Left lung (tissue), 10 donors: ENCODE data around the gene MYMX. TPM values are rescaled to one million over a fixed set of nuclear protein-coding genes. Genes with fewer than 3 reads are reported as not detected.

ENCODE experiments used
- ATAC-seq: fragments of 200-7000 bp; cut with Tn5 transposase; one replicate; pipeline ENCODE4 v1.9.1; 2020; ENCODE audit warnings: moderate library complexity
- DNase-seq, 4 donors: peaks; one replicate each; pipeline ENCODE4 v3.0.0-alpha.2; 2013 to 2020
- H3K27ac ChIP-seq, 2 donors: fragments of 200-600 bp; sonication (generic) in 1 of 2; one replicate each; pipeline versions ENCODE4 v1.5.0 to v1.8.0; 2020 to 2021
- H3K27me3 ChIP-seq, 2 donors: fragments of 200-600 bp; sonication (generic) in 1 of 2; one replicate each; pipeline versions ENCODE4 v1.5.0 to v1.8.0; 2020 to 2021
- H3K36me3 ChIP-seq, 2 donors: fragments of 200-600 bp; sonication (generic) in 1 of 2; one replicate each; pipeline versions ENCODE4 v1.5.0 to v1.8.0; 2020 to 2021
- H3K4me1 ChIP-seq, 2 donors: fragments of 200-600 bp; one replicate each; pipeline ENCODE4 v1.8.0; 2021
- H3K4me3 ChIP-seq, 2 donors: fragments of 200-600 bp; sonication (generic) in 1 of 2; one replicate each; pipeline versions ENCODE4 v1.5.0 to v1.8.0; 2020 to 2021; ENCODE audit warnings: mild to moderate bottlenecking in 1 of 2
- H3K9me3 ChIP-seq, 2 donors: fragments of 200-600 bp; sonication (generic) in 1 of 2; one replicate each; pipeline versions ENCODE4 v1.5.0 to v1.8.0; 2020 to 2021
- intact Hi-C, 2 donors: fragments of 100-400 bp; cut with DNase I; formaldehyde crosslinking; loops; one replicate each; pipeline versions ENCODE4 v1.11.2 to v1.14.2; 2022
- polyA plus RNA-seq, 6 donors: library from polyadenylated mRNA; unstranded; fragments of 120-200 nt; gene quantifications; one replicate each; pipeline ENCODE4 v1.2.1, GENCODE V29; 2013; ENCODE audit not compliant: insufficient read length in 6 of 6
- total RNA-seq, 2 donors: library from RNA; stranded (reverse); fragmentation: NEBNext Ultra II Directional; extraction: Animal tissue kit (Norgen Biotek cat#: 25700); gene quantifications; one replicate each; pipeline ENCODE4 v1.2.1, GENCODE V29; 2021
- TF ChIP-seq, protein P1 (sequence below), 2 donors: fragments of 200-600 bp; sonication (generic) in 1 of 2; IDR thresholded peaks; one replicate each; pipeline versions ENCODE4 v1.5.0 to v1.8.0; 2021; ENCODE audit warnings: antibody characterized with exemption in 2 of 2
- donor health status: DM: no; HTN: yes; CAD: no.
- donor health status: DM: no; HTN: no; CAD: no.

Gene MYMX
- total and polyA plus RNA-seq, 8 donors = 0.21 to 0.79 (median 0.33) TPM; not detected in 2

DNA sequence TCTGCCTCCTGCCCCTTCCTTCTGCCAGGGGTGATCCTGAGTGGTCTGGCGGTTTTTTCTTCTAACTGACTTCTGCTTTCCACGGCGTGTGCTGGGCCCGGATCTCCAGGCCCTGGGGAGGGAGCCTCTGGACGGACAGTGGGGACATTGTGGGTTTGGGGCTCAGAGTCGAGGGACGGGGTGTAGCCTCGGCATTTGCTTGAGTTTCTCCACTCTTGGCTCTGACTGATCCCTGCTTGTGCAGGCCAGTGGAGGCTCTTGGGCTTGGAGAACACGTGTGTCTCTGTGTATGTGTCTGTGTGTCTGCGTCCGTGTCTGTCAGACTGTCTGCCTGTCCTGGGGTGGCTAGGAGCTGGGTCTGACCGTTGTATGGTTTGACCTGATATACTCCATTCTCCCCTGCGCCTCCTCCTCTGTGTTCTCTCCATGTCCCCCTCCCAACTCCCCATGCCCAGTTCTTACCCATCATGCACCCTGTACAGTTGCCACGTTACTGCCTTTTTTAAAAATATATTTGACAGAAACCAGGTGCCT, 16.9 kb downstream of the MYMX start:
- Histone ChIP-seq H3K27ac (peak overlapping the region; percentile 54 to 63), H3K9me3 (no peaks in the 10 kb centered on the region), H3K27me3 (no peaks in the 10 kb centered on the region), H3K4me3 (no peak overlapping the region), H3K4me1 (peaks cover 10 to 52% of the 10 kb centered on the region in 2 donors), H3K36me3 (peaks cover 0 to 26% of the 10 kb centered on the region in 2 donors)
- DNase-seq (peak in 1 of 4 donors; percentile 74), ATAC-seq (no peak)
- TF ChIP-seq, protein P1, sequence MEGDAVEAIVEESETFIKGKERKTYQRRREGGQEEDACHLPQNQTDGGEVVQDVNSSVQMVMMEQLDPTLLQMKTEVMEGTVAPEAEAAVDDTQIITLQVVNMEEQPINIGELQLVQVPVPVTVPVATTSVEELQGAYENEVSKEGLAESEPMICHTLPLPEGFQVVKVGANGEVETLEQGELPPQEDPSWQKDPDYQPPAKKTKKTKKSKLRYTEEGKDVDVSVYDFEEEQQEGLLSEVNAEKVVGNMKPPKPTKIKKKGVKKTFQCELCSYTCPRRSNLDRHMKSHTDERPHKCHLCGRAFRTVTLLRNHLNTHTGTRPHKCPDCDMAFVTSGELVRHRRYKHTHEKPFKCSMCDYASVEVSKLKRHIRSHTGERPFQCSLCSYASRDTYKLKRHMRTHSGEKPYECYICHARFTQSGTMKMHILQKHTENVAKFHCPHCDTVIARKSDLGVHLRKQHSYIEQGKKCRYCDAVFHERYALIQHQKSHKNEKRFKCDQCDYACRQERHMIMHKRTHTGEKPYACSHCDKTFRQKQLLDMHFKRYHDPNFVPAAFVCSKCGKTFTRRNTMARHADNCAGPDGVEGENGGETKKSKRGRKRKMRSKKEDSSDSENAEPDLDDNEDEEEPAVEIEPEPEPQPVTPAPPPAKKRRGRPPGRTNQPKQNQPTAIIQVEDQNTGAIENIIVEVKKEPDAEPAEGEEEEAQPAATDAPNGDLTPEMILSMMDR (IDR thresholded peaks at IDR 0.05) = no peak
- intact Hi-C loops = no loop called here

DNA sequence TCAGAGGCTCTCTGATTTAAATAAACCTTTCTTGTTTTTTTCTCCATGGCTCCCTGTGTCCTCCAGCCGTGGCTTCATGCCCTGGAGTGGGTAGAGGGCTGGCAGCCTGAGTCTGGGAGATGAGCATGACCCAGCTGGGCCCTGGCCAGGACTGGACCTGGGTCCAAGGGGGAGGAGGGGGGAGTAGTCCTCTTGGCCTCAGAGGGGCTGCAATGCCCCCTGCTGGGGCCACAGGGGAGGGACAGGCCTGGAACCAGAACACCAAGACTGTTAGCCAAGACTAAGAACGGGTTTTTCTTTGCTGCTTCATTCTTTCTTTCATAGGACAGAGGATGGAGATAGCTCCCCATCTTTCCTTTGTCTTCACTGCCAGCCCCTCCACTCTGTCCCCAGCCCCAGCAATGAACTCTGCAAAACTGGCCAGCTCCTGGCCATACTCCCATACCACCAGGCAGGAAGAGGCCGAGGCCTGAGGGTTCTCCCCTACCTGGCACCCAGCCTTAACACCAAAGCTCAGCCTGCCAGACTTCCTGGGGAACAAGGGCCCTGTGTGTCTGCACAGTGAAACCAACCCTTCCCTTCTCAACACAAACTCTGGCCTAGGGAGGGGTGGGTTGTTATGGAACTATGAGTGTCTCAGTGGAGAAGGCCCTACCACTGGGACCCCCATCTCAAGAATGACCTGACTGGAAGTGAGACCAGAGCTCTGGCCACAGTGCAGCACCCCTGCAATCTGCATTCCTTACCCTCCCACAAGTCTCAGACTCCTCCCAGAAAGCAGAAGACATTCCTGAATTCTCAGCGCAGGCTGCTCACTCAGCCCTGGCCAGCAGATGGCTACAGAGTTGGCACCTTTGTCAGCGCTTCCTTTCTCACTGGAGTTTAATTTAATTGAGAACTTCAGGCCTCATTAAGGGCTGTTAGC, 17.6 kb downstream of the MYMX start:
- Histone ChIP-seq H3K27me3 (no peaks in the 10 kb centered on the region), H3K9me3 (no peaks in the 10 kb centered on the region), H3K27ac (peak overlapping the region; percentile 54 to 63), H3K4me3 (no peak overlapping the region), H3K4me1 (peaks cover 10 to 52% of the 10 kb centered on the region in 2 donors), H3K36me3 (peaks cover 0 to 26% of the 10 kb centered on the region in 2 donors)
- intact Hi-C loops = loop anchor here in 1 of 2 donors (5.0 kb wide), 1 partner anchor 62 kb away; no protein-coding TSS in a partner anchor
- ATAC-seq (peak; percentile 63), DNase-seq (peak in 2 of 4 donors; percentile 75 to 77)
- TF ChIP-seq, protein P1 (IDR thresholded peaks at IDR 0.05) = peak; percentile 40 to 52

DNA sequence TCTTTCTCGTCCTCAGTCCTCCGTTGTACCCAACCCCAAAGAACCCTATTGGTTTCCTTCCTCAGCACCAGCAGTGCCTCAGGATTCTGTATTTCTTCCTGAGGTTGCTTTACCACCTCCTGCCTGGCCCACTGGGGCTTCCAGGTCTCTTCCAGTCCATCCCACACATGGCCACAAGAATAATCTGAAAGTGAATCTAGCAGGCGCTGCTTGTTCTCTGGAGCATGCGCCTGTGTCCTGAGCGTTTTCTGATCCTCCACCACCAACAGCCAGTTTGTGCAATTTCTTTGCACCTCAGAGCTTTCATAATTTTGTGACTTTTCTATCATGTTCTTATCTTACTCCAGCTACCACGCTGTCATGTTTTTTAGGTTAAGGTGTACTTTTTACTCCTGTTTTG, 18.5 kb downstream of the MYMX start:
- TF ChIP-seq, protein P1 (IDR thresholded peaks at IDR 0.05) = no peak
- H3K36me3 ChIP-seq = peaks cover 0 to 22% of the 10 kb centered on the region in 2 donors
- no peaks in the 10 kb centered on the region for H3K9me3 ChIP-seq
- peak in 1 of 4 donors; percentile 2 for DNase-seq
- ATAC-seq = no peak
- H3K4me1 ChIP-seq = peaks cover 10 to 52% of the 10 kb centered on the region in 2 donors
- no peak overlapping the region for H3K4me3 ChIP-seq
- no peaks in the 10 kb centered on the region for H3K27me3 ChIP-seq
- H3K27ac ChIP-seq = peak overlapping the region; percentile 54 to 63
- intact Hi-C loops = loop anchor here in 1 of 2 donors (5.0 kb wide), 1 partner anchor 63 kb away; no protein-coding TSS in a partner anchor

DNA sequence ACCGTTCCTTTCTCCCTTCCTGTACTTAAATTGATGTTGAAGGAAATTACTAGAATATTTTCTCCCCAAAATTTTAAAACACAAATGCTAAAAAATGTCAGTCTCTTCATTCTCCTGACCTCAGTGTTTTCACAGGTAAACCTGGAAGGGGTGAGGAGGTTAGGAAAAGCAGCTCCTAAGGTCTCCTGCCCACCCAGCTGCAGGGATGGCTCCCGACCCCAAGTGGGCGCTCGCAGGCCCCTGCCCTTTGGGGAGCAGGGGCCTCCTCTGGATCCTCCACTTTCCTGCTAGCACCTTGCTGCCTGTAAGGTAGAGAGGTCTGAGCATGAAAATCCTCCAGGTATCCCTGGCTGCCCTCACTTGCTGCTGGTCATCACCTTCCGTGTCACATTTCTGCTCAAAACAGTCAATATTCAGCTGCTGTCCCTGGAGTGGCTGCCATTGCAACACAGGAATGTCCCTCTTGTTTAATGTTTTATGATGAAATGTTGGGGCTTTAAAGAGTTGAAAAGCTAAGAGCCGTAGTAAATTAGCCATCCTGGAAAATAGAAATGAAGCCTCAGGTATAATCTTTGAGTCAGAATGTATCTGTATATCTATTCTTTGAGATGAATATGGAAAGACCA, 19.3 kb downstream of the MYMX start:
- Histone ChIP-seq H3K9me3 (no peaks in the 10 kb centered on the region), H3K4me1 (peaks cover 10 to 52% of the 10 kb centered on the region in 2 donors), H3K4me3 (no peak overlapping the region), H3K27ac (no peak overlapping the region), H3K36me3 (peaks cover 0 to 16% of the 10 kb centered on the region in 2 donors), H3K27me3 (no peaks in the 10 kb centered on the region)
- ATAC-seq = no peak
- TF ChIP-seq, protein P1 (IDR thresholded peaks at IDR 0.05) = no peak
- DNase-seq = peak in 1 of 4 donors; percentile 54
- intact Hi-C loops = loop anchor here in 1 of 2 donors (5.0 kb wide), 1 partner anchor 64 kb away; no protein-coding TSS in a partner anchor
